GM19099 (cell line): Measurements from ENCODE around the gene NLRP6.

ENCODE experiments used
- POLR2A ChIP-seq: IDR thresholded peaks from 3 replicates; pipeline ENCODE4 v1.6.1; 2011; ENCODE audit warnings: low read depth; ENCODE audit not compliant: insufficient read length; ENCODE audit errors: extremely low read depth

The NLRP6 gene

GRCh38 chr11:294780-295179 lies 16.6 kb downstream of the NLRP6 start:
- no peak for TF ChIP-seq POLR2A

- no peak for TF ChIP-seq POLR2A
These were observed 17.4 kb downstream of the NLRP6 start for GRCh38 chr11:295351-296170.

- no peak for TF ChIP-seq POLR2A
These were observed 18.2 kb downstream of the NLRP6 start for GRCh38 chr11:296171-297050.

- TF ChIP-seq POLR2A, result no peak
These were observed 18.9 kb downstream of the NLRP6 start for GRCh38 chr11:297051-297585.

GRCh38 chr11:297586-298405 lies 19.6 kb downstream of the NLRP6 start:
- TF ChIP-seq POLR2A, result no peak

GRCh38 chr11:298406-299065 lies 20.3 kb downstream of the NLRP6 start:
- no peak for TF ChIP-seq POLR2A

GRCh38 chr11:299081-299891 lies 21.1 kb downstream of the NLRP6 start, which contains the start of gene IFITM5:
Gene IFITM5, minus strand, starts transcription at chr11:299526. Its CDS starts 36 bp downstream, at chr11:299490.
- no peak for TF ChIP-seq POLR2A

- TF ChIP-seq POLR2A, result no peak
These were observed 21.9 kb downstream of the NLRP6 start for GRCh38 chr11:299951-300735.

GRCh38 chr11:303363-303762 lies 25.2 kb downstream of the NLRP6 start:
- no peak for TF ChIP-seq POLR2A

- no peak for TF ChIP-seq POLR2A
These were observed 25.9 kb downstream of the NLRP6 start for GRCh38 chr11:304061-304506.

- TF ChIP-seq POLR2A, result no peak
These were observed 27.0 kb downstream of the NLRP6 start for GRCh38 chr11:304915-305843.
